HEK293 (cell line): ENCODE measurements around the gene WDR48.

Experiments used
- CTCF ChIA-PET: fragments of 350-600 bp; formaldehyde crosslinking; extraction: SDS; loops from one replicate; lab custom pipeline; 2021; ENCODE audit warnings: antibody characterized with exemption; lab: Yijun Ruan, JAX
- POLR2A ChIA-PET: fragments of 300-600 bp; formaldehyde crosslinking; extraction: SDS; loops from one replicate; lab custom pipeline; 2020; ENCODE audit warnings: antibody characterized with exemption, inconsistent platforms; lab: Yijun Ruan, JAX
- H3K27ac ChIP-seq: fragments of 200-500 bp; sonication (Bioruptor generic); 2 replicates; pipeline ENCODE4 v1.5.1; 2014; ENCODE audit warnings: low read depth, low read length, control low read depth, inconsistent platforms; ENCODE audit errors: extremely low read depth
- H3K36me3 ChIP-seq, 2 experiments: fragments of 200-500 bp in 1 of 2; sonication (Bioruptor generic) in 1 of 2; 1 replicate in 1 of 2; 2 replicates in 1 of 2; pipeline ENCODE4 v1.5.1; 2014 to 2017; ENCODE audit warnings: inconsistent platforms in 2 of 2, low read length in 2 of 2; ENCODE audit not compliant: control insufficient read depth in 2 of 2, insufficient read depth in 1 of 2
- H3K4me1 ChIP-seq: fragments of 200-500 bp; sonication (Bioruptor generic); 2 replicates; pipeline ENCODE4 v1.5.1; 2014; ENCODE audit warnings: mild to moderate bottlenecking, low read length, inconsistent platforms; ENCODE audit not compliant: control insufficient read depth, insufficient read depth
- H3K4me3 ChIP-seq: 2 replicates; pipeline ENCODE4 v1.5.1; 2011; ENCODE audit warnings: low read depth, mild to moderate bottlenecking, control low read depth, low read length, moderate library complexity
- H3K9me3 ChIP-seq: fragments of 200-500 bp; sonication (Bioruptor generic); 2 replicates; pipeline ENCODE4 v1.5.1; 2014; ENCODE audit warnings: low read depth, low read length, inconsistent platforms; ENCODE audit not compliant: control insufficient read depth, insufficient read depth
- AEBP2 ChIP-seq: fragments of 450-650 bp; formaldehyde crosslinking; IDR thresholded peaks from 2 replicates; pipeline ENCODE4 v1.5.1; 2016; ENCODE audit warnings: missing biosample characterization, missing genetic modification characterization, borderline replicate concordance
- REPIN1 ChIP-seq: fragments of 450-650 bp; formaldehyde crosslinking; IDR thresholded peaks from 2 replicates; pipeline ENCODE4 v1.5.1; 2017; ENCODE audit warnings: missing biosample characterization, missing genetic modification characterization, low read depth
- SCRT1 ChIP-seq: fragments of 450-650 bp; formaldehyde crosslinking; IDR thresholded peaks from 2 replicates; pipeline ENCODE4 v1.5.1; 2016; ENCODE audit warnings: missing biosample characterization, missing genetic modification characterization, borderline replicate concordance
- TSHZ1 ChIP-seq: fragments of 450-650 bp; formaldehyde crosslinking; IDR thresholded peaks from 2 replicates; pipeline ENCODE4 v1.5.1; 2016; ENCODE audit warnings: missing biosample characterization, missing genetic modification characterization, borderline replicate concordance
- ZNF112 ChIP-seq: fragments of 450-650 bp; formaldehyde crosslinking; IDR thresholded peaks from 2 replicates; pipeline ENCODE4 v1.5.0; 2017; ENCODE audit warnings: missing biosample characterization, missing genetic modification characterization
- ZNF148 ChIP-seq: fragments of 450-650 bp; formaldehyde crosslinking; IDR thresholded peaks from 2 replicates; pipeline ENCODE4 v1.5.0; 2017; ENCODE audit warnings: missing biosample characterization, missing genetic modification characterization, borderline replicate concordance
- ZNF23 ChIP-seq: fragments of 450-650 bp; formaldehyde crosslinking; IDR thresholded peaks from 2 replicates; pipeline ENCODE4 v1.5.1; 2016; ENCODE audit warnings: missing biosample characterization, missing genetic modification characterization, borderline replicate concordance
- ZNF335 ChIP-seq: fragments of 450-650 bp; formaldehyde crosslinking; conservative IDR thresholded peaks from 2 replicates; pipeline ENCODE4 v1.5.1; 2016; ENCODE audit warnings: missing biosample characterization, missing genetic modification characterization
- ZNF398 ChIP-seq: fragments of 450-650 bp; formaldehyde crosslinking; IDR thresholded peaks from 2 replicates; pipeline ENCODE4 v1.5.1; 2017; ENCODE audit warnings: missing biosample characterization, missing genetic modification characterization
- ZNF501 ChIP-seq: fragments of 450-650 bp; formaldehyde crosslinking; IDR thresholded peaks from 2 replicates; pipeline ENCODE4 v1.5.1; 2016; ENCODE audit warnings: missing biosample characterization, missing genetic modification characterization
- ZNF555 ChIP-seq: fragments of 450-650 bp; formaldehyde crosslinking; conservative IDR thresholded peaks from 2 replicates; pipeline ENCODE4 v1.5.1; 2017; ENCODE audit warnings: missing biosample characterization, mild to moderate bottlenecking, missing genetic modification characterization, inconsistent platforms
- ZNF600 ChIP-seq: fragments of 450-650 bp; formaldehyde crosslinking; IDR thresholded peaks from 2 replicates; pipeline ENCODE4 v1.5.1; 2016; ENCODE audit warnings: missing biosample characterization, missing genetic modification characterization
- ZNF624 ChIP-seq: fragments of 450-650 bp; formaldehyde crosslinking; IDR thresholded peaks from 2 replicates; pipeline ENCODE4 v1.5.1; 2017; ENCODE audit warnings: missing biosample characterization, missing genetic modification characterization
- ZNF645 ChIP-seq: fragments of 450-650 bp; formaldehyde crosslinking; IDR thresholded peaks from 2 replicates; pipeline ENCODE4; 2016; ENCODE audit warnings: missing biosample characterization, missing genetic modification characterization
- ZNF692 ChIP-seq: fragments of 450-650 bp; formaldehyde crosslinking; IDR thresholded peaks from 2 replicates; pipeline ENCODE4 v1.5.1; 2016; ENCODE audit warnings: missing biosample characterization, missing genetic modification characterization

WDR48 gene

GRCh38 chr3:39137991-39138803 is 86.4 kb downstream of the WDR48 start:
- POLR2A ChIA-PET = no interaction called here
- TF ChIP-seq ZNF398 (tag by site-specific recombination) (no peak), ZNF112 (tag by site-specific recombination) (no peak), ZNF600 (peak; percentile 47; the same call in 1 of the 2 replicates)
- TF ChIP-seq, all 188 proteins: peak for 1
- Histone ChIP-seq H3K27ac (no peak overlapping the region), H3K9me3 (no peaks in the 10 kb centered on the region), H3K4me3 (no peak overlapping the region), H3K4me1 (no peaks in the 10 kb centered on the region), H3K36me3 (peaks cover 0 to 30% of the 10 kb centered on the region in 2 experiments; a peak in 1 of 3 replicates)
- CTCF ChIA-PET = interaction anchor here (0.7 to 1.4 kb wide), 2 partner anchors 11 to 724 kb away, joined by 3 to 5 read pairs; no protein-coding TSS in a partner anchor

- Histone ChIP-seq H3K27ac (no peak overlapping the region), H3K9me3 (no peaks in the 10 kb centered on the region), H3K4me1 (no peaks in the 10 kb centered on the region), H3K4me3 (no peak overlapping the region), H3K36me3 (peaks cover 0 to 37% of the 10 kb centered on the region in 2 experiments; a peak in 1 of 3 replicates)
- TF ChIP-seq ZNF692 (tag by site-specific recombination) (peak; percentile 38; the same call in 1 of the 2 replicates), ZNF148 (tag by site-specific recombination) (no peak)
- CTCF ChIA-PET = no interaction called here
- POLR2A ChIA-PET = no interaction called here
Observed at GRCh38 chr3:39138804-39139415, 87.1 kb downstream of the WDR48 start.

- Histone ChIP-seq H3K4me1 (no peaks in the 10 kb centered on the region), H3K4me3 (no peak overlapping the region), H3K9me3 (no peaks in the 10 kb centered on the region), H3K36me3 (peaks cover 0 to 43% of the 10 kb centered on the region in 2 experiments; a peak in 1 of 3 replicates), H3K27ac (no peak overlapping the region)
- ChIA-PET POLR2A (no interaction called here), CTCF (no interaction called here)
- TF ChIP-seq ZNF23 (tag by site-specific recombination) (no peak), ZNF555 (no peak), ZNF501 (tag by site-specific recombination) (no peak), ZNF624 (no peak), REPIN1 (tag by site-specific recombination) (no peak), SCRT1 (tag by site-specific recombination) (no peak), ZNF335 (tag by site-specific recombination) (no peak), AEBP2 (no peak), ZNF645 (tag by site-specific recombination) (no peak), TSHZ1 (tag by site-specific recombination) (no peak)
Observed at GRCh38 chr3:39139442-39139841, 87.6 kb downstream of the WDR48 start.
